GM19351 (cell line): ENCODE results near the gene COG8.
"Not testable (repeated sequence)": the region's sequence is repeated elsewhere in the genome, so short reads cannot be mapped to it uniquely, and the experiment has no call there.

Experiments used
- ATAC-seq: cut with Tn5 transposase; IDR thresholded peaks from one replicate; pipeline ENCODE4 v1.9.1; 2021; ENCODE audit warnings: mild to moderate bottlenecking, moderate library complexity; ENCODE audit not compliant: unreplicated experiment

COG8 gene

GRCh38 chr16:69319826-69320739, 19.3 kb downstream of the COG8 start:
- ATAC-seq = no peak

- ATAC-seq = no peak
These were observed 20.0 kb downstream of the COG8 start for GRCh38 chr16:69319381-69319780.

- ATAC-seq = no peak
These were observed 20.5 kb downstream of the COG8 start for GRCh38 chr16:69318911-69319289.

GRCh38 chr16:69318177-69318910, 21.0 kb downstream of the COG8 start:
- no peak for ATAC-seq

- no peak for ATAC-seq
These were observed 22.7 kb downstream of the COG8 start for GRCh38 chr16:69316595-69317034.

GRCh38 chr16:69315486-69316311, 23.7 kb downstream of the COG8 start:
- no peak for ATAC-seq

- ATAC-seq = no peak
These were observed 24.8 kb downstream of the COG8 start for GRCh38 chr16:69314534-69314933.

- no peak for ATAC-seq
These were observed 25.9 kb downstream of the COG8 start for GRCh38 chr16:69313469-69313868.

- ATAC-seq = peak; percentile 44
These were observed 27.6 kb downstream of the COG8 start for GRCh38 chr16:69311533-69312387.

- peak; percentile 93 for ATAC-seq
These were observed 28.5 kb downstream of the COG8 start, which contains the start of gene VPS4A for GRCh38 chr16:69310653-69311532. TSS of gene VPS4A (plus strand) at chr16:69311350. CDS start at chr16:69311512, 162 bp downstream.

GRCh38 chr16:69309316-69309715, 30.0 kb downstream of the COG8 start:
- no peak for ATAC-seq

GRCh38 chr16:69307856-69308255, 31.5 kb downstream of the COG8 start:
- no peak for ATAC-seq

- ATAC-seq = no peak
These were observed 32.3 kb downstream of the COG8 start for GRCh38 chr16:69307091-69307490.

- no peak for ATAC-seq
These were observed 33.3 kb downstream of the COG8 start for GRCh38 chr16:69306031-69306430.

- ATAC-seq = no peak
These were observed 37.1 kb downstream of the COG8 start for GRCh38 chr16:69302301-69302700.

GRCh38 chr16:69301861-69302260, 37.5 kb downstream of the COG8 start:
- no peak for ATAC-seq

- no peak for ATAC-seq
These were observed 38.2 kb downstream of the COG8 start for GRCh38 chr16:69301187-69301586.

- ATAC-seq = no peak
These were observed 41.1 kb downstream of the COG8 start for GRCh38 chr16:69298261-69298660.

GRCh38 chr16:69296771-69297170, 42.6 kb downstream of the COG8 start:
- not testable (repeated sequence) for ATAC-seq
